Measurements from ENCODE around the gene LARGE1.
A peak's percentile ranks its signal among the peaks of the same experiment; 100 is the strongest.

Gene LARGE1

GRCh38 chr22:33519974-33520903, 400.0 kb downstream of the LARGE1 start:
- no peak for DNase-seq (ENCODE audit: low spot score)

- DNase-seq (ENCODE audit: low spot score): peak; percentile 64
Observed at GRCh38 chr22:33519071-33519973, 401.0 kb downstream of the LARGE1 start.

- no peak for DNase-seq (ENCODE audit: low spot score)
Observed at GRCh38 chr22:33518405-33518804, 401.9 kb downstream of the LARGE1 start.

GRCh38 chr22:33515795-33516194, 404.5 kb downstream of the LARGE1 start:
- DNase-seq (ENCODE audit: low spot score): no peak

- no peak for DNase-seq (ENCODE audit: low spot score)
Observed at GRCh38 chr22:33513388-33514338, 406.6 kb downstream of the LARGE1 start.

GRCh38 chr22:33512908-33513307, 407.4 kb downstream of the LARGE1 start:
- DNase-seq (ENCODE audit: low spot score): no peak

- DNase-seq (ENCODE audit: low spot score): no peak
Observed at GRCh38 chr22:33510429-33510904, 409.8 kb downstream of the LARGE1 start.

GRCh38 chr22:33504941-33505625, 415.2 kb downstream of the LARGE1 start:
- DNase-seq (ENCODE audit: low spot score): no peak

- no peak for DNase-seq (ENCODE audit: low spot score)
Observed at GRCh38 chr22:33496112-33496511, 424.2 kb downstream of the LARGE1 start.

GRCh38 chr22:33493476-33494205, 426.6 kb downstream of the LARGE1 start:
- DNase-seq (ENCODE audit: low spot score): no peak

GRCh38 chr22:33492210-33492651, 428.0 kb downstream of the LARGE1 start:
- no peak for DNase-seq (ENCODE audit: low spot score)

GRCh38 chr22:33487041-33487716, 433.1 kb downstream of the LARGE1 start:
- peak; percentile 14 for DNase-seq (ENCODE audit: low spot score)

GRCh38 chr22:33481550-33481949, 438.7 kb downstream of the LARGE1 start:
- DNase-seq (ENCODE audit: low spot score): no peak

GRCh38 chr22:33477120-33478111, 442.9 kb downstream of the LARGE1 start:
- DNase-seq (ENCODE audit: low spot score): no peak

GRCh38 chr22:33476716-33477115, 443.6 kb downstream of the LARGE1 start:
- DNase-seq (ENCODE audit: low spot score): no peak

- no peak for DNase-seq (ENCODE audit: low spot score)
Observed at GRCh38 chr22:33476206-33476605, 444.1 kb downstream of the LARGE1 start.

- no peak for DNase-seq (ENCODE audit: low spot score)
Observed at GRCh38 chr22:33474587-33474986, 445.7 kb downstream of the LARGE1 start.
